ENCODE data around the gene OR6T1.

DNA sequence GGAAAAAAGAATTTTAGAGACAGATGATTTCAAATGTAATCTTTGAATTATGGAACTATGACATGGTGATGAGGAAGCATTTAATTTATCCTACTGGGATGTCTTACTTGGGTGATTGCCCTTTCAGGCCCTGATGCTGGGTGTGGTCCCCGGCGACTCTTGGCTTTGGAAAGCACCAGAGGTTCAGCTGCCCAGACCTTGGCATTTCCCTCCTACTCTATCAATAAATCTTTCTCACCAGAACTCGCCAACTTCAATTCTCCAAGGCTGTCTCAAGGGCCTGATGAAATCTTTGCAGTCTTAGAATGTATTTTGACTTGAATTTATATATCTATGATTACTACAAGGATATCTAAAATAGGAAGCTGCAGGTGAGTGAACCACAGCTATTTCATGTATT is 22.7 kb downstream of the OR6T1 start:
- TF ChIP-seq CTCF (IDR thresholded peaks at IDR 0.05) (no peak), POLR2A (IDR thresholded peaks at IDR 0.05) (no peak)
